Ishikawa (cell line): ENCODE measurements around the gene NPLOC4.

Source experiments
- CEBPB ChIP-seq: IDR thresholded peaks from 2 replicates; pipeline ENCODE4 v1.6.1; 2012
- CREB1 ChIP-seq: IDR thresholded peaks from 2 replicates; pipeline ENCODE4 v1.6.1; 2012; ENCODE audit warnings: low read depth
- EGR1 ChIP-seq: IDR thresholded peaks from 2 replicates; pipeline ENCODE4 v1.6.1; 2012
- EP300 ChIP-seq: IDR thresholded peaks from 2 replicates; pipeline ENCODE4 v1.6.1; 2012; ENCODE audit warnings: borderline replicate concordance
- RAD21 ChIP-seq: IDR thresholded peaks from 2 replicates; pipeline ENCODE4 v1.6.1; 2012; ENCODE audit warnings: low read depth
- TAF1 ChIP-seq: IDR thresholded peaks from 2 replicates; pipeline ENCODE4 v1.6.1; 2012; ENCODE audit warnings: low read depth, mild to moderate bottlenecking
- TCF12 ChIP-seq: IDR thresholded peaks from 2 replicates; pipeline ENCODE4 v1.6.1; 2012; ENCODE audit warnings: low read depth
- TEAD4 ChIP-seq: IDR thresholded peaks from 2 replicates; pipeline ENCODE4 v1.6.1; 2012
- YY1 ChIP-seq: IDR thresholded peaks from 2 replicates; pipeline ENCODE4 v1.6.1; 2012; ENCODE audit warnings: low read depth
- ZBTB7A ChIP-seq: IDR thresholded peaks from 2 replicates; pipeline ENCODE4 v1.6.1; 2012; ENCODE audit warnings: low read depth
- TF ChIP-seq, protein P1 (sequence below): IDR thresholded peaks from 2 replicates; pipeline ENCODE4 v1.6.1; 2012; ENCODE audit warnings: low read depth, mild to moderate bottlenecking
- TF ChIP-seq, protein P2 (sequence below): IDR thresholded peaks from 2 replicates; pipeline ENCODE4 v1.6.1; 2012

DNA sequence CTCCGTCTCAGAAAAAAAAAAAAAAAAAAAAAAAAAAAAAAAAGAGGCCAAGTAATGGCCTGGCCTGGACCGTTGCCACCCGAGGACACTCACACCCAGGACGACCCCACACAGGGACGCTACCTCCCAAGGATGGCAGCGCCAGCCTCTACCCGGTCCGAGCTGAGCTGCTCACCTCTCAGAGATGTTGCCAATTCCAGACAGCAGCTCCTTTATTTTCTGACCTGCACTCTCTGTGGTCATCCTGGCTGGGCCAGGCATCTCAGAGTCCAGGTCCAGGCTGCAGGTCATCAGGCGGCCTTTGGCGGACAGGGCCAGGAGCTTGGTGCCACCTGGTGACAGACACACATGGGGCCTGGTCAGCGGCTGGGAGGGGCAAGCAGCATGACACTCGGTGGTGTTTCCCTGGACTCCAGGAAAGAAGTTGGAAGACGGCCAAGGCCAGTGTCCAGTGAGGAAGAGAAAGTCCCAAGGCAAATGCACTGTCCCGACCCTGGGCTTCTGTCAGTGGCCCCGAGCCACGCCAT, 87.8 kb downstream of the NPLOC4 start:
- no peak for TF ChIP-seq TEAD4
- TF ChIP-seq, protein P1, sequence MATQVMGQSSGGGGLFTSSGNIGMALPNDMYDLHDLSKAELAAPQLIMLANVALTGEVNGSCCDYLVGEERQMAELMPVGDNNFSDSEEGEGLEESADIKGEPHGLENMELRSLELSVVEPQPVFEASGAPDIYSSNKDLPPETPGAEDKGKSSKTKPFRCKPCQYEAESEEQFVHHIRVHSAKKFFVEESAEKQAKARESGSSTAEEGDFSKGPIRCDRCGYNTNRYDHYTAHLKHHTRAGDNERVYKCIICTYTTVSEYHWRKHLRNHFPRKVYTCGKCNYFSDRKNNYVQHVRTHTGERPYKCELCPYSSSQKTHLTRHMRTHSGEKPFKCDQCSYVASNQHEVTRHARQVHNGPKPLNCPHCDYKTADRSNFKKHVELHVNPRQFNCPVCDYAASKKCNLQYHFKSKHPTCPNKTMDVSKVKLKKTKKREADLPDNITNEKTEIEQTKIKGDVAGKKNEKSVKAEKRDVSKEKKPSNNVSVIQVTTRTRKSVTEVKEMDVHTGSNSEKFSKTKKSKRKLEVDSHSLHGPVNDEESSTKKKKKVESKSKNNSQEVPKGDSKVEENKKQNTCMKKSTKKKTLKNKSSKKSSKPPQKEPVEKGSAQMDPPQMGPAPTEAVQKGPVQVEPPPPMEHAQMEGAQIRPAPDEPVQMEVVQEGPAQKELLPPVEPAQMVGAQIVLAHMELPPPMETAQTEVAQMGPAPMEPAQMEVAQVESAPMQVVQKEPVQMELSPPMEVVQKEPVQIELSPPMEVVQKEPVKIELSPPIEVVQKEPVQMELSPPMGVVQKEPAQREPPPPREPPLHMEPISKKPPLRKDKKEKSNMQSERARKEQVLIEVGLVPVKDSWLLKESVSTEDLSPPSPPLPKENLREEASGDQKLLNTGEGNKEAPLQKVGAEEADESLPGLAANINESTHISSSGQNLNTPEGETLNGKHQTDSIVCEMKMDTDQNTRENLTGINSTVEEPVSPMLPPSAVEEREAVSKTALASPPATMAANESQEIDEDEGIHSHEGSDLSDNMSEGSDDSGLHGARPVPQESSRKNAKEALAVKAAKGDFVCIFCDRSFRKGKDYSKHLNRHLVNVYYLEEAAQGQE = no peak
- TF ChIP-seq EP300 = no peak
- no peak for TF ChIP-seq CREB1
- TF ChIP-seq RAD21 = no peak
- TF ChIP-seq, protein P2, sequence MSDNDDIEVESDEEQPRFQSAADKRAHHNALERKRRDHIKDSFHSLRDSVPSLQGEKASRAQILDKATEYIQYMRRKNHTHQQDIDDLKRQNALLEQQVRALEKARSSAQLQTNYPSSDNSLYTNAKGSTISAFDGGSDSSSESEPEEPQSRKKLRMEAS = no peak
- no peak for TF ChIP-seq YY1
- no peak for TF ChIP-seq TAF1
- no peak for TF ChIP-seq CEBPB
- no peak for TF ChIP-seq ZBTB7A
- no peak for TF ChIP-seq EGR1
- TF ChIP-seq TCF12 = no peak
